GM12873 (cell line): ENCODE data around the gene RCHY1.

Experiments
- TF ChIP-seq, protein P1 (sequence below): IDR thresholded peaks from 2 replicates; pipeline ENCODE4 v1.5.1; 2012; ENCODE audit warnings: low read depth, mild to moderate bottlenecking, moderate library complexity, low read length, control low read depth; ENCODE audit not compliant: insufficient read depth; ENCODE audit errors: missing control alignments

Gene RCHY1

DNA sequence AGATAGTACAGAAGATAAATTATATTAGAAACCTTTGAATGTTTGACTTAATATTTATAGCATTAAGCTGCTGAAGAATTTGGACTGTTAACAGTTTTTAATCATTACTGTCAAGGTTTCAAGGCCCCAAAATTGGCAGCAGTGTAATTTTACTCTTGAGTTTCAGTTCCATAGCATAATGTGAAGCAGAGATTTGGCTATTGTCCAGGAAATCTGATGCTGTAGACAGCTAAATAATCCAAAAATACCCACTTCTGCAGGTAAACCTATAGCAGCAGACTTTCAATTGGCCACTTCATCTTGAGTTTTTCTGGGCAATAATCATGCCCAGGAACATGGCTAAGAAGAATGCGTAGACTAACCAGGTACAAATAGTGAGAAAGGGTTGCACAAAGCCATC, 85.0 kb downstream of the RCHY1 start:
- TF ChIP-seq, protein P1, sequence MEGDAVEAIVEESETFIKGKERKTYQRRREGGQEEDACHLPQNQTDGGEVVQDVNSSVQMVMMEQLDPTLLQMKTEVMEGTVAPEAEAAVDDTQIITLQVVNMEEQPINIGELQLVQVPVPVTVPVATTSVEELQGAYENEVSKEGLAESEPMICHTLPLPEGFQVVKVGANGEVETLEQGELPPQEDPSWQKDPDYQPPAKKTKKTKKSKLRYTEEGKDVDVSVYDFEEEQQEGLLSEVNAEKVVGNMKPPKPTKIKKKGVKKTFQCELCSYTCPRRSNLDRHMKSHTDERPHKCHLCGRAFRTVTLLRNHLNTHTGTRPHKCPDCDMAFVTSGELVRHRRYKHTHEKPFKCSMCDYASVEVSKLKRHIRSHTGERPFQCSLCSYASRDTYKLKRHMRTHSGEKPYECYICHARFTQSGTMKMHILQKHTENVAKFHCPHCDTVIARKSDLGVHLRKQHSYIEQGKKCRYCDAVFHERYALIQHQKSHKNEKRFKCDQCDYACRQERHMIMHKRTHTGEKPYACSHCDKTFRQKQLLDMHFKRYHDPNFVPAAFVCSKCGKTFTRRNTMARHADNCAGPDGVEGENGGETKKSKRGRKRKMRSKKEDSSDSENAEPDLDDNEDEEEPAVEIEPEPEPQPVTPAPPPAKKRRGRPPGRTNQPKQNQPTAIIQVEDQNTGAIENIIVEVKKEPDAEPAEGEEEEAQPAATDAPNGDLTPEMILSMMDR, result no peak
